Suprapubic skin (tissue), 4 donors: Measurements from ENCODE around the gene CPB2. TPM values are rescaled to one million over a fixed set of nuclear protein-coding genes. Genes with fewer than 3 reads are reported as not detected.

Experiments
- DNase-seq, 2 donors: peaks; one replicate each; pipeline ENCODE4 v3.0.0-alpha.2; 2019; ENCODE audit warnings: low spot score in 2 of 2
- H3K27ac ChIP-seq: fragments of 200-600 bp; sonication (generic); one replicate; pipeline ENCODE4 v1.5.1; 2019
- H3K27me3 ChIP-seq: fragments of 200-600 bp; sonication (generic); one replicate; pipeline ENCODE4 v1.5.1; 2019
- H3K36me3 ChIP-seq: fragments of 200-600 bp; sonication (generic); one replicate; pipeline ENCODE4 v1.5.1; 2019
- H3K4me1 ChIP-seq: fragments of 200-600 bp; sonication (generic); one replicate; pipeline ENCODE4 v1.5.1; 2019
- H3K4me3 ChIP-seq: fragments of 200-600 bp; sonication (generic); one replicate; pipeline ENCODE4 v1.5.1; 2019; ENCODE audit warnings: mild to moderate bottlenecking
- H3K9me3 ChIP-seq: fragments of 200-600 bp; sonication (generic); one replicate; pipeline ENCODE4 v1.5.1; 2019
- CTCF ChIP-seq, 2 donors: fragments of 200-600 bp in 1 of 2; fragments of 450-650 bp in 1 of 2; sonication (generic) in 1 of 2; IDR thresholded peaks; one replicate each; pipeline ENCODE4 v1.5.1; 2016 to 2019; ENCODE audit warnings: antibody characterized with exemption in 2 of 2, mild to moderate bottlenecking in 1 of 2, moderate library complexity in 1 of 2
- EP300 ChIP-seq: sonication (generic); formaldehyde crosslinking; IDR thresholded peaks from one replicate; pipeline ENCODE4 v1.6.1; 2017; ENCODE audit warnings: antibody characterized with exemption
- POLR2A ChIP-seq, 2 donors: fragments of 450-650 bp; IDR thresholded peaks; one replicate each; pipeline ENCODE4 v1.6.1; 2017; ENCODE audit warnings: antibody characterized with exemption in 2 of 2, mild to moderate bottlenecking in 2 of 2, moderate library complexity in 2 of 2
- POLR2AphosphoS5 ChIP-seq, 3 donors: sonication (generic); formaldehyde crosslinking; IDR thresholded peaks; one replicate each; pipeline ENCODE4 v1.6.1; 2017; ENCODE audit warnings: antibody characterized with exemption in 3 of 3
- WGBS: methylation state at CpG from one replicate; pipeline ENCODE4 v1.1.5; 2018; 5-methylcytosine and 5-hydroxymethylcytosine counted together
- total RNA-seq, 4 donors: library from RNA; depleted of rRNA; stranded (reverse); fragments of >200 nt; gene quantifications; one replicate each; pipeline ENCODE4 v1.1.0, GENCODE V29; 2016

The CPB2 gene
- total RNA-seq, 4 donors from 2014 or later, result 0.38 to 1.1 TPM; not detected in 2

- H3K4me1 ChIP-seq, result no peaks in the 10 kb centered on the region
- 79% methylated on average over 10 of the region's 12 CpGs for WGBS
- TF ChIP-seq EP300 (no peak), POLR2A (IDR thresholded peaks at IDR 0.05) (no peak), CTCF (IDR thresholded peaks at IDR 0.05) (no peak), POLR2AphosphoS5 (IDR thresholded peaks at IDR 0.05) (no peak)
- H3K4me3 ChIP-seq, result no peak overlapping the region
- no peaks in the 10 kb centered on the region for H3K27me3 ChIP-seq
- no peaks in the 10 kb centered on the region for H3K36me3 ChIP-seq
- H3K27ac ChIP-seq, result no peak overlapping the region
- DNase-seq, result no peak
- no peaks in the 10 kb centered on the region for H3K9me3 ChIP-seq
Measured at GRCh38 chr13:46086421-46086922, 18.4 kb downstream of the CPB2 start.

- H3K27ac ChIP-seq, result no peak overlapping the region
- no peaks in the 10 kb centered on the region for H3K4me1 ChIP-seq
- no peak for TF ChIP-seq EP300
- TF ChIP-seq POLR2A (IDR thresholded peaks at IDR 0.05), result no peak
- no peak for TF ChIP-seq POLR2AphosphoS5 (IDR thresholded peaks at IDR 0.05)
- no peak for TF ChIP-seq CTCF (IDR thresholded peaks at IDR 0.05)
- H3K27me3 ChIP-seq, result no peaks in the 10 kb centered on the region
- no peak overlapping the region for H3K4me3 ChIP-seq
- WGBS, result 94% methylated on average over 13 of the region's 13 CpGs
- no peaks in the 10 kb centered on the region for H3K9me3 ChIP-seq
- no peak for DNase-seq
- H3K36me3 ChIP-seq, result no peaks in the 10 kb centered on the region
Measured at GRCh38 chr13:46085737-46086136, 19.1 kb downstream of the CPB2 start.

GRCh38 chr13:46082324-46082723, 22.5 kb downstream of the CPB2 start:
- no peaks in the 10 kb centered on the region for H3K36me3 ChIP-seq
- TF ChIP-seq POLR2AphosphoS5 (IDR thresholded peaks at IDR 0.05), result no peak
- no peak for TF ChIP-seq EP300
- no peak for TF ChIP-seq CTCF (IDR thresholded peaks at IDR 0.05)
- TF ChIP-seq POLR2A (IDR thresholded peaks at IDR 0.05), result no peak
- no peaks in the 10 kb centered on the region for H3K9me3 ChIP-seq
- 96% methylated on average over 5 of the region's 5 CpGs for WGBS
- H3K27me3 ChIP-seq, result no peaks in the 10 kb centered on the region
- no peaks in the 10 kb centered on the region for H3K4me1 ChIP-seq
- no peak for DNase-seq
- no peak overlapping the region for H3K4me3 ChIP-seq
- H3K27ac ChIP-seq, result no peak overlapping the region

GRCh38 chr13:46079770-46080169, 25.1 kb downstream of the CPB2 start:
- H3K36me3 ChIP-seq, result no peaks in the 10 kb centered on the region
- H3K4me3 ChIP-seq, result no peak overlapping the region
- no peaks in the 10 kb centered on the region for H3K27me3 ChIP-seq
- no peak overlapping the region for H3K27ac ChIP-seq
- TF ChIP-seq CTCF (IDR thresholded peaks at IDR 0.05), result no peak
- no peak for TF ChIP-seq POLR2AphosphoS5 (IDR thresholded peaks at IDR 0.05)
- TF ChIP-seq POLR2A (IDR thresholded peaks at IDR 0.05), result no peak
- no peak for TF ChIP-seq EP300
- H3K9me3 ChIP-seq, result no peaks in the 10 kb centered on the region
- DNase-seq, result no peak
- no peaks in the 10 kb centered on the region for H3K4me1 ChIP-seq
- 68% methylated on average over 2 of the region's 2 CpGs for WGBS

GRCh38 chr13:46077265-46077664, 27.6 kb downstream of the CPB2 start:
- H3K27me3 ChIP-seq, result no peaks in the 10 kb centered on the region
- no peak overlapping the region for H3K4me3 ChIP-seq
- H3K9me3 ChIP-seq, result no peaks in the 10 kb centered on the region
- TF ChIP-seq CTCF (IDR thresholded peaks at IDR 0.05) (no peak), POLR2AphosphoS5 (IDR thresholded peaks at IDR 0.05) (no peak), EP300 (no peak), POLR2A (IDR thresholded peaks at IDR 0.05) (no peak)
- no peaks in the 10 kb centered on the region for H3K4me1 ChIP-seq
- 52% methylated on average over 1 of the region's 1 CpG for WGBS
- H3K36me3 ChIP-seq, result no peaks in the 10 kb centered on the region
- no peak for DNase-seq
- H3K27ac ChIP-seq, result no peak overlapping the region
